ENCODE data around the gene AARSD1. TPM values are rescaled to one million over a fixed set of nuclear protein-coding genes. Genes with fewer than 3 reads are reported as not detected.
A peak's percentile ranks its signal among the peaks of the same experiment; 100 is the strongest.
"Not testable (repeated sequence)": the region's sequence is repeated elsewhere in the genome, so short reads cannot be mapped to it uniquely, and the experiment has no call there.

Gene AARSD1
- total RNA-seq, 1 donor from 2014 or later: 39.1 TPM

DNA sequence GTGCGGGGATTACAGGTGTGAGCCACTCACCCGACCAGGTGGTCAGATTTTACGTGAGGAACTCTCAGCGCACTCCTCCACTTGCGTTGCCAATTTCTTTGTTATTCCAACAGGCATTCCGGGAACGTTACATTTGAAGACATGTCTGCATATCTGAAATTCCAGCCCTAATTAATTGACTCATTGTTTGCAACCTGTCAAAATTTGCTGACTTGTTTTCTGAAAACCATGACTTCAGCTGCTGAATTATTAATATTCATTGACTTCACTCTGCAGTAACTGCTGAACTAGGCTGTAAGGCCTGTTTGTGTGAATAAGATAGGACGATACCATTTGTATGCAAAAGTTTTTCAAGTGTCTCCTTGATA, 47.0 kb downstream of the AARSD1 start:
- DNase-seq (ENCODE audit: low spot score): no peak
- Mint-ChIP-seq H3K27ac (ENCODE audit: unreplicated experiment) (no peak overlapping the region), H3K4me3 (ENCODE audit: unreplicated experiment) (no peak overlapping the region), H3K4me1 (ENCODE audit: low read depth) (peaks cover 37% of the 10 kb centered on the region), H3K9me3 (ENCODE audit: low read depth) (peaks cover 3% of the 10 kb centered on the region), H3K36me3 (ENCODE audit: low read depth) (no peaks in the 10 kb centered on the region), H3K27me3 (ENCODE audit: low read depth) (peaks cover 2% of the 10 kb centered on the region)
- TF ChIP-seq, protein P1, sequence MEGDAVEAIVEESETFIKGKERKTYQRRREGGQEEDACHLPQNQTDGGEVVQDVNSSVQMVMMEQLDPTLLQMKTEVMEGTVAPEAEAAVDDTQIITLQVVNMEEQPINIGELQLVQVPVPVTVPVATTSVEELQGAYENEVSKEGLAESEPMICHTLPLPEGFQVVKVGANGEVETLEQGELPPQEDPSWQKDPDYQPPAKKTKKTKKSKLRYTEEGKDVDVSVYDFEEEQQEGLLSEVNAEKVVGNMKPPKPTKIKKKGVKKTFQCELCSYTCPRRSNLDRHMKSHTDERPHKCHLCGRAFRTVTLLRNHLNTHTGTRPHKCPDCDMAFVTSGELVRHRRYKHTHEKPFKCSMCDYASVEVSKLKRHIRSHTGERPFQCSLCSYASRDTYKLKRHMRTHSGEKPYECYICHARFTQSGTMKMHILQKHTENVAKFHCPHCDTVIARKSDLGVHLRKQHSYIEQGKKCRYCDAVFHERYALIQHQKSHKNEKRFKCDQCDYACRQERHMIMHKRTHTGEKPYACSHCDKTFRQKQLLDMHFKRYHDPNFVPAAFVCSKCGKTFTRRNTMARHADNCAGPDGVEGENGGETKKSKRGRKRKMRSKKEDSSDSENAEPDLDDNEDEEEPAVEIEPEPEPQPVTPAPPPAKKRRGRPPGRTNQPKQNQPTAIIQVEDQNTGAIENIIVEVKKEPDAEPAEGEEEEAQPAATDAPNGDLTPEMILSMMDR (IDR thresholded peaks at IDR 0.05): no peak

GRCh38 chr17:42916388-42917235, 47.6 kb downstream of the AARSD1 start:
- peaks cover 33% of the 10 kb centered on the region for H3K4me1 Mint-ChIP-seq (ENCODE audit: low read depth)
- DNase-seq (ENCODE audit: low spot score): peak; percentile 4
- not testable (repeated sequence) for H3K27ac Mint-ChIP-seq (ENCODE audit: unreplicated experiment); H3K4me3 Mint-ChIP-seq (ENCODE audit: unreplicated experiment); H3K27me3 Mint-ChIP-seq (ENCODE audit: low read depth); H3K9me3 Mint-ChIP-seq (ENCODE audit: low read depth); H3K36me3 Mint-ChIP-seq (ENCODE audit: low read depth)

DNA sequence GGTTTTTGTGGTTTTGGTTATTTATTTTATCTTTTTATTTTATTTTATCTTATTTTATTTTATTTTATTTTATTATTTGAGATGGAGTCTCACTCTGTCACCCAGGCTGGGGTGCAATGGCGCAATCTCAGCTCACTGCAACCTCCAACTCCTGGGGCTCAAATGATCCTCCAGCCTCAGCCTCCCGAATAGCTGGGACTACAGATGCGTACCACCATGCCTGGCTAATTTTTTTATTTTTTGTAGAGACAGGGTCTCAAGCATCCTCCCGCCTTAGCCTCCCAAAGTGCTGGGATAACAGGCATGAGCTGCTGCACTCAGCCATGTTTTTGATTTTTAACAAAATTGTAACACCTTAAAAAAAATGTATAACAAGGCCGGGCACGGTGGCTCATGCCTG, 49.0 kb downstream of the AARSD1 start:
- not testable (repeated sequence) for H3K27me3 Mint-ChIP-seq (ENCODE audit: low read depth); H3K4me3 Mint-ChIP-seq (ENCODE audit: unreplicated experiment); H3K9me3 Mint-ChIP-seq (ENCODE audit: low read depth); H3K36me3 Mint-ChIP-seq (ENCODE audit: low read depth); H3K27ac Mint-ChIP-seq (ENCODE audit: unreplicated experiment)
- DNase-seq (ENCODE audit: low spot score): peak; percentile 3
- H3K4me1 Mint-ChIP-seq (ENCODE audit: low read depth): peaks cover 25% of the 10 kb centered on the region

- H3K9me3 Mint-ChIP-seq (ENCODE audit: low read depth): peaks cover 3% of the 10 kb centered on the region
- H3K36me3 Mint-ChIP-seq (ENCODE audit: low read depth): no peaks in the 10 kb centered on the region
- H3K4me1 Mint-ChIP-seq (ENCODE audit: low read depth): peaks cover 17% of the 10 kb centered on the region
- TF ChIP-seq, protein P1 (IDR thresholded peaks at IDR 0.05): no peak
- H3K27me3 Mint-ChIP-seq (ENCODE audit: low read depth): peaks cover 12% of the 10 kb centered on the region
- no peak overlapping the region for H3K4me3 Mint-ChIP-seq (ENCODE audit: unreplicated experiment)
- peak; percentile 4 for DNase-seq (ENCODE audit: low spot score)
- no peak overlapping the region for H3K27ac Mint-ChIP-seq (ENCODE audit: unreplicated experiment)
These were observed 50.2 kb downstream of the AARSD1 start for GRCh38 chr17:42913981-42914617.

GRCh38 chr17:42913522-42913921, 50.7 kb downstream of the AARSD1 start:
- peaks cover 12% of the 10 kb centered on the region for H3K4me1 Mint-ChIP-seq (ENCODE audit: low read depth)
- H3K36me3 Mint-ChIP-seq (ENCODE audit: low read depth): no peaks in the 10 kb centered on the region
- H3K4me3 Mint-ChIP-seq (ENCODE audit: unreplicated experiment): no peak overlapping the region
- peaks cover 12% of the 10 kb centered on the region for H3K27me3 Mint-ChIP-seq (ENCODE audit: low read depth)
- peaks cover 3% of the 10 kb centered on the region for H3K9me3 Mint-ChIP-seq (ENCODE audit: low read depth)
- no peak overlapping the region for H3K27ac Mint-ChIP-seq (ENCODE audit: unreplicated experiment)
- TF ChIP-seq, protein P1 (IDR thresholded peaks at IDR 0.05): no peak
- no peak for DNase-seq (ENCODE audit: low spot score)

DNA sequence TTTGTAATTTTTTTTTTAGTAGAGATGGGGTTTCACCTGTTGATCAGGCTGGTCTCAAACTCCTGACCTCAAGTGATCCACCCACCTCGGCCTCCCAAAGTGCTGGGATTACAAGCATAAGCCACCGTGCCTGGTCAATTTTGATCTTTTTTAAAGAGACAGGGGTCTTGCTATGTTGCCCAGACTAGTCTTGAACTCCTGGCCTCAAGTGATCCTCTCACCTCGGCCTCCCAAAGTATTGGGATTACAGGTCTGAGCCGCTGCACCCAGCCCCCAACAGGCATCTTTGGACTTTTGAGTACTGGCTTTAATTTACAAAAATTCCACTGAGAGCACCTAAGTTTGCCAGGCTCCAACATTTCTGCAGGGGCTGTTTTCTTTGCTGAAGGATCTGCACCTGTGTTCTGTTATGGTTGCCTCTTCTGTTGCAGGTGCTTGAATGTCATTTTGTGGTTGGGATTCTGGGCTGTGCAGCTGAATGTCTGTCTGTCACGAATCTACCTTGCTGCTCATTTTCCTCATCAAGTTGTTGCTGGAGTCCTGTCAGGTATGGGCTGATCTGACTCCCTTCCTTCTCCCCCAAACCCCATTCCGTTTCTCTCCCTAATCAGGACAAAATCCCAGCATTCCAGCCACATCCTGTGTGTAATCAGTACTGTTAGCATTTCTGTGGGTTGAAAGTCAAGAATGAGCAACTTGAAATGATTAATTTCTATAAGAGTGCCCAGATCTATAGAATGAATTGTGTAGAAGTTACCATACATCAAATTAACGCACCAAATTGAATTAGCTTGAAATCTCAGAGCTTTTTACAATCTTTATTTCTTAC, 55.2 kb downstream of the AARSD1 start:
- peaks cover 19% of the 10 kb centered on the region for H3K27me3 Mint-ChIP-seq (ENCODE audit: low read depth)
- peak; percentile 8 for DNase-seq (ENCODE audit: low spot score)
- H3K36me3 Mint-ChIP-seq (ENCODE audit: low read depth): no peaks in the 10 kb centered on the region
- no peaks in the 10 kb centered on the region for H3K9me3 Mint-ChIP-seq (ENCODE audit: low read depth)
- H3K4me1 Mint-ChIP-seq (ENCODE audit: low read depth): peaks cover 4% of the 10 kb centered on the region
- H3K27ac Mint-ChIP-seq (ENCODE audit: unreplicated experiment): no peak overlapping the region
- TF ChIP-seq, protein P1 (IDR thresholded peaks at IDR 0.05): no peak
- H3K4me3 Mint-ChIP-seq (ENCODE audit: unreplicated experiment): no peak overlapping the region
